K562 treated with DMSO at 1 percent for 48 hours (cell line): Measurements from ENCODE around the gene SUMO2. TPM values are rescaled to one million over a fixed set of nuclear protein-coding genes. Genes with fewer than 3 reads are reported as not detected.

Experiments used
- total RNA-seq: library from RNA; unstranded; fragments of 300-600 nt; gene quantifications from 2 replicates; pipeline ENCODE4 v1.2.3, GENCODE V29; 2022; ENCODE audit warnings: low replicate concordance; ENCODE audit errors: extremely low read depth

Gene SUMO2
- not detected in 2 replicates for total RNA-seq

DNA sequence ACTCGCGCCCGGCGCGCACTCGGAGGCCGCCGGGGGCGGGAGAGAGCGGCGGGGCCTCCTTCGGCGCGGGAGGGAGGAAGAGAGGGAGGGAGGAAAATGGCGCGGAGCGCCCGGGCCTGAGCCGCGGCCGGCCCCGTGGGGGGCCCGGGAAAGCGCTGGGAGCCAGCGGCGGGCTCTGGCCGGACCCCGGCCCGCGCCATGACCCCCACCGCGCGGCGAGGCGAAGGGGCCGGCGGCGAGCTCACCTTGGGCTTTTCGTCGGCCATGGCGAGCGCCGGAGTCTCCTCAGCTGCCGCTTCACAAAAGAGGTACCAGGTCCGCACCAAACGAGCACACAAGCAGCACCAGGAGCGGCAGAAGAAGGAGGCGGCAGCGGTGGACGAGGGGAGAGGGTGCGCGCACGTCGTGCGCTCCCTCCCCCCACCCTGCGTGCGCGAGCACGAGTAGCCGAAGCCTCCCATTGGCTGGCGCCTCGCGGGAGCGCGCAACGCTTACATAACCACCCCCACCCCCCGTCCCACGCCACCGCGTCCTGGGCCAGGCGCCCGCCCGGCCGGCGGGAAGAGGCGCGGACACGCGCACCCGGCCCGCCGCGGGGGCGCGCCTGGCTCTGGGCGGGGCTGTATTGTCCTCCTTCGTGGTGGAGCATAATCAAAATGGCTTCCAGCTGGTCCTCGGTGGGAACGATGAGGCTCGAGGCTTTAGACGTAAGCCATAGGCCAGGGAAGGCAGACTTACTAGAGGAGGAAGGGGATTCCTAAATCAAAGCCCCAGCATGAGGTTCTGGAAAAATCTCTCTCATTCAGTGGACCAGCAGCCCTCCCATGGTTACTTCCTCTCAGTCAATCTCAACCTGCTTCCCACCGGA is at the start of gene SUMO2:
Gene SUMO2, minus strand, starts transcription at position 391 of the 868 bp plus-strand sequence. Its CDS starts 125 bp downstream, at position 266.

DNA sequence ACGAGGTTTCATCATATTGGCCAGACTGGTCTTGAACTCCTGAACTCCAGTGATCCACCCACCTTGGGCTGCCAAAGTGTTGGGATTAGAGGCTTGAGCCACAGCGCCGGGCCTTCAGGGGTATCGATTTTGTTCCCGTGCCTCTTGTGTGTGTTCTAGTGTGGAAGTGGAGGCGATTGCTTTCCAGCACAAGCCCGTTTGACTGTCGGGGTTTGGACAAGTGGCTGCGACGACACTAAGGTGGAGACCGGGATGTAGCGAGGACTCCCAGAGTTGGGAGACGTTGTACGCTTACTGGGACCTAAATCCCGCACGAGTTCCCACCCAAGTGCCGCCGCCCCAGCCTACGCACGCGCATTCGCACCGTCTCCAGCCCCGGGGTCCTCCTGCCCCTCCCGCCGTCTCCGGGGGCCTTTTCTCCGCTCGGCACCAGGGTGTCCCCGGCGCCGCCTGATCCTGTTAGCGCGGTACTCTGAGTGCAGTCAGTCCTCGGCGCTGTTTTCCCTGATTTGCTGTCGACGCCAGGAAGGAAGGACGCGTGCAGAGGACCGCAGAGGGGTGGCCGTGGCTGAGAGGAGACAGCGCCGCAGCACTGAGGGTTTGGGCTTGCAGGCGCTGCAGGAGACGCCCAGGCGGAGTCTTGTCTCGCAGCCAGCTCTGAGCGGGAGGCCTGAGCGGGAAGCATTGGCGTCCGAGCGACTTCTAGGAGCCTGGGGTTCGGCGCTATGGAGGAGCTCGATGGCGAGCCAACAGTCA is 22.5 kb upstream of the SUMO2 start, which contains the start of gene NUP85:
Gene NUP85, plus strand, starts transcription at position 643 of the 756 bp plus-strand sequence. Its CDS starts 83 bp downstream, at position 726.

DNA sequence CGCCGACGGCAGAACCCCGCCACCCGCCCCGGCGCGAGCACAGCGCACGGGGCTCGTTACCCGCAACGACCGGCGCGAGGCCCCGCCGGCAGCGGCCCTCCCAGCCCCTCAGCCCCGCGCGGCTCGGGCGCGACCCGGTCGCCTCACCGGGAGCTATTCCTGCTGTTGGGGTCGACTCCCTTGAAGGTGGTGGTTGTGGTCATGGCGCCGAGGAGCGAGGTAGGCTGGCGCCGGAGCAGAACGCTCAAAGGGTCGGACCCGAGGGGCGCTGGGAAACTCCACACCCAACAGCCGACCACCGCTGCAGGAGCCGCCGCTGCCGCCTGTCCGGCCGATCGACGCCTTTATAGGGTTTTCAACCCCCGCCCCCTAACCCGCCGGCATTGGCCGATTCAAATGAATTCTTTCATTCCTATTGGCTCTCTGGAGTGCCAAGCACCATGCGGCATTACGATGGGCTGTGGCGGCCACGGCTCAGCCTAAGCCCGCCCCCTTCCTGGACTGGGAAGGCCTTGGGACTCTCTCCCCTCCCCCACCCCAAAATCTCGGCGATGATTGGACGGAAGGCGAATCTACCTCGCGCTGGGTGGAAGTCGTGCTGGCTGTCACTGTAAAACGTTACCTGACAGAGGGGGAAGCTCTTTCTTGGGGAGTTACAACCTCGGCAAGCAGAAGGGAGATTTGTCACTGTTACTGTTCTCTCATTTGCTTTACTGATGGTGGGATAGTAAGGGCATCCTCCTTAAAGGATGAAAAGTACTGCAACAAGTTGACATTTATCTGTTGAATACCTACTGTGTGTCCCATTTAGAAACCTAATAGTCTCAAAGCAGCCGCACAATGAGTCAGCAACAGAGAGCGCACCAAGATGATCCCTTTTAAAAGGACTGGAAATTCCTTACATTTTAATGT is 28.3 kb downstream of the SUMO2 start, which contains the start of gene JPT1:
Gene JPT1, minus strand, starts transcription at position 318 of the 912 bp plus-strand sequence. Its CDS starts 115 bp downstream, at position 203.

DNA sequence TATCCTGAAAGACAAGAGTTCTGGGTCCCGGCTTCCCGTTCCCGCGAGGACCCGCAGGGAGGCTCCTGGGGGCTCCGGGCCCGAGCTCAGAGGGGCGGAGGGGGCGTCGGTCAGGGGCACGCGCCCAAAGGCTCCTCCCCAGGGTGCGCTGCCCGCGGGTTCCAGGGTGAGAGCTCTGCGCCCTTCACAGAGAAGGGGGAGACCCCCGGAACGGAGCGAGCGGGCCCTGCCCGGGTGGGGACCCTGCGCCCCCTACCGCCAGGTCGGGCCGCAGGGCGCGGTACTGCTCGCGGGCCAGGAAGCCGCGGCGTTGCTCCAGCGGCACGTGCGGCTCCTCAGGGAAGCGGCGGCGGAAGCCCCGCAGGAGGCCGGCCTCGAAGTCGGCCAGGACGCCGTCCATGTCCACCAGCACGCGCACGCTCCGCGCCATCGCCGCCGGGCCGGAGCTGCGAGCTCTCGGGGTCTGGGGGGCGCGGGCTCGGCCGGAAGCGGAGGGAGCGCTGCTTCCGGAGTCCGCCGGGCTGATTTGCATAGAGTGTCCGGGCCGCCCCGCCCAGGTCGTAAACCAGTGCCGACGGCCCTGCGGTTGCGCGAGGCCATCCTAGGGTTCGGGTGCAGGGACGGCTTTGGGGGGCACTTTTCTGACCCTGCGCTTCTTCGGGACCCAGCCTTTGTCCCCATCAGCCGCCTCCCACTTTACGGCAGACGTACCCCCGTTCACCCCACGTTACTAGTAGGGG is 51.3 kb downstream of the SUMO2 start, which contains the start of gene NT5C:
Gene NT5C, minus strand, starts transcription at position 465 of the 740 bp plus-strand sequence. Its CDS starts 35 bp downstream, at position 430.

Other genes with a start within 250 kb of the SUMO2 start
- not detected in 2 replicates for gene OTOP3, start 247.1 kb downstream of the SUMO2 start, total RNA-seq
- not detected in 2 replicates for gene HID1, start 210.2 kb downstream of the SUMO2 start, total RNA-seq
- gene CDR2L, start 195.3 kb downstream of the SUMO2 start, total RNA-seq: not detected in 2 replicates
- not detected in 2 replicates for gene MRPL58, start 170.3 kb downstream of the SUMO2 start, total RNA-seq
- not detected in 2 replicates for gene ATP5PD, start 136.0 kb downstream of the SUMO2 start, total RNA-seq
- not detected in 2 replicates for gene KCTD2, start 135.7 kb downstream of the SUMO2 start, total RNA-seq
- gene SLC16A5, start 95.0 kb downstream of the SUMO2 start, total RNA-seq: not detected in 2 replicates
- not detected in 2 replicates for gene ARMC7, start 73.0 kb downstream of the SUMO2 start, total RNA-seq
- gene NT5C, start 51.2 kb downstream of the SUMO2 start, total RNA-seq: not detected in 2 replicates
- not detected in 2 replicates for gene JPT1, start 28.4 kb downstream of the SUMO2 start, total RNA-seq
- 597 TPM in 1 of 2 replicates, not detected in the other for gene NUP85, start 22.7 kb upstream of the SUMO2 start, total RNA-seq
- gene GGA3, start 78.6 kb upstream of the SUMO2 start, total RNA-seq: not detected in 2 replicates
- not detected in 2 replicates for gene MRPS7, start 78.9 kb upstream of the SUMO2 start, total RNA-seq
- gene MIF4GD, start 88.3 kb upstream of the SUMO2 start, total RNA-seq: not detected in 2 replicates
- gene SLC25A19, start 106.5 kb upstream of the SUMO2 start, total RNA-seq: not detected in 2 replicates
- 308 TPM in 1 of 2 replicates, not detected in the other for gene GRB2, start 222.7 kb upstream of the SUMO2 start, total RNA-seq